NCI-H345 treated with DMSO at 0.1 percent for 48 hours (cell line): Measurements from ENCODE around the gene KRTAP10-4.
"Not testable (repeated sequence)": the region's sequence is repeated elsewhere in the genome, so short reads cannot be mapped to it uniquely, and the experiment has no call there.

Experiments used
- DNase-seq: peaks from one replicate; lab custom pipeline; 2025; ENCODE audit not compliant: unreplicated experiment; lab: John Stamatoyannopoulos, UW

Gene KRTAP10-4, protein sequence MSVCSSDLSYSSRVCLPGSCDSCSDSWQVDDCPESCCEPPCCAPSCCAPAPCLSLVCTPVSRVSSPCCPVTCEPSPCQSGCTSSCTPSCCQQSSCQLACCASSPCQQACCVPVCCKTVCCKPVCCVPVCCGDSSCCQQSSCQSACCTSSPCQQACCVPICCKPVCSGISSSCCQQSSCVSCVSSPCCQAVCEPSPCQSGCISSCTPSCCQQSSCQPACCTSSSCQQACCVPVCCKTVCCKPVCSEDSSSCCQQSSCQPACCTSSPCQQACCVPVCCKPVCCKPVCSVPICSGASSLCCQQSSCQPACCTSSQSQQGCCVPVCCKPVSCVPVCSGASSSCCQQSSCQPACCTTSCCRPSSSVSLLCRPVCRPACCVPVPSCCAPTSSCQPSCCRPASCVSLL

DNA sequence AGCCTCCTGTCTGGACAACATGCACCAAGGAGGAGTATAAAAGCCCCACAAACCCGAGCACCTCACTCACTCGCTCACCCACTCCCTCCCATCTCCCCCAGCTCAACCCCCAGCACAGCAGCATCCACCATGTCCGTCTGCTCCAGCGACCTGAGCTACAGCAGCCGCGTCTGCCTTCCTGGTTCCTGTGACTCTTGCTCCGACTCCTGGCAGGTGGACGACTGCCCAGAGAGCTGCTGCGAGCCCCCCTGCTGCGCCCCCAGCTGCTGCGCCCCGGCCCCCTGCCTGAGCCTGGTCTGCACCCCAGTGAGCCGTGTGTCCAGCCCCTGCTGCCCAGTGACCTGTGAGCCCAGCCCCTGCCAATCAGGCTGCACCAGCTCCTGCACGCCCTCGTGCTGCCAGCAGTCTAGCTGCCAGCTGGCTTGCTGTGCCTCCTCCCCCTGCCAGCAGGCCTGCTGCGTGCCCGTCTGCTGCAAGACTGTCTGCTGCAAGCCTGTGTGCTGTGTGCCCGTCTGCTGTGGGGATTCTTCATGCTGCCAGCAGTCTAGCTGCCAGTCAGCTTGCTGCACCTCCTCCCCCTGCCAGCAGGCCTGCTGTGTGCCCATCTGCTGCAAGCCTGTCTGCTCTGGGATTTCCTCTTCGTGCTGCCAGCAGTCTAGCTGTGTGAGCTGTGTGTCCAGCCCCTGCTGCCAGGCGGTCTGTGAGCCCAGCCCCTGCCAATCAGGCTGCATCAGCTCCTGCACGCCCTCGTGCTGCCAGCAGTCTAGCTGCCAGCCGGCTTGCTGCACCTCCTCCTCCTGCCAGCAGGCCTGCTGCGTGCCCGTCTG lies at the start of gene KRTAP10-4:
TSS of gene KRTAP10-4 (plus strand) at position 100 of the 827 bp plus-strand sequence. CDS start at position 130, 30 bp downstream.
- not testable (repeated sequence) for DNase-seq

DNA sequence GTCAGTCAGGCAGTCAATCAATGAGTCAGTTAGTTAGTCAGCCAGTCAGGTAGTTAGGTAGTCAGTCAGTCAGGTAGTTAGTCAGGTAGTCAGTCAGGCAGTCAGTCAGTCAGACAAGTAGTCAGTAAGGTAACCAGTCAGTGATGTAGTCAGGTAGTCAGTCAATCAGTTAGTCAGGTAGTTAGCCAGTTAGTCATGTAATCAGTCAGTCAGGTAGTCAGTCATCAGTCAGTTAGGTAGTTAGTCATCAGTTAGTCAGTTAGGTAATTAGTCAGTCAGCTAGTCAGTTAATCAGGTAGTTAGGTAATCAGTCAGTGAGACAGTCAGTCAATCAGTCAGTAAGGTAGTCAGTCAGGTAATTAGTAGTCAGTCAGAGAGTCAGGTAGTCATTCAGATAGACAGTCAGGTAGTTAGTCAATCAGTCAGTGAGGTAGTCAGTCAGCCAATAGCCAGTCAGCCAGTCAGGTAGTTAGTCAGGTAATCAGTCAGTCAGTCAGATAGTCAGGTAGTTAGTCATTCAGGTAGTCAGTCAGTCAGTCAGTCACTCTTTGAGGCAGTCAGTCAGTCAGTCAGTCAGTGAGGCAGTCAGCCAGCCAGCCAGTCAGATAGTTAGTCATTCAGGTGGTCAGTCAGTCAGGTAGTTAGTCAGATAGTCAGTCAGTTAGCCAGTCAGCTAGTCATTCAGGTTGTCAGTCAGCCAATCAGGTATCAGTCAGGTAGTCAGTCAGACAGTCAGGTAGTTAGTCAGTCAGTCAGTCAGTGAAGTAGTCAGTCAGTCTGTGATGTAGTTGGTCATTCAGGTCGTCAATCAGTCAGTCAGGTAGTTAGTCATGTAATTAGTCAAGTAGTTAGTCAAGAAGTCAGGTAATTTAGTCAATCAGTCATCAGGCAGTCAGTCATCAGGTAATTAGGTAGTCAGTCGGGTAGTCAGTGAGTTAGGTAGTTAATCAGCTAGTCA lies 48.8 kb upstream of the KRTAP10-4 start:
- DNase-seq = no peak

DNA sequence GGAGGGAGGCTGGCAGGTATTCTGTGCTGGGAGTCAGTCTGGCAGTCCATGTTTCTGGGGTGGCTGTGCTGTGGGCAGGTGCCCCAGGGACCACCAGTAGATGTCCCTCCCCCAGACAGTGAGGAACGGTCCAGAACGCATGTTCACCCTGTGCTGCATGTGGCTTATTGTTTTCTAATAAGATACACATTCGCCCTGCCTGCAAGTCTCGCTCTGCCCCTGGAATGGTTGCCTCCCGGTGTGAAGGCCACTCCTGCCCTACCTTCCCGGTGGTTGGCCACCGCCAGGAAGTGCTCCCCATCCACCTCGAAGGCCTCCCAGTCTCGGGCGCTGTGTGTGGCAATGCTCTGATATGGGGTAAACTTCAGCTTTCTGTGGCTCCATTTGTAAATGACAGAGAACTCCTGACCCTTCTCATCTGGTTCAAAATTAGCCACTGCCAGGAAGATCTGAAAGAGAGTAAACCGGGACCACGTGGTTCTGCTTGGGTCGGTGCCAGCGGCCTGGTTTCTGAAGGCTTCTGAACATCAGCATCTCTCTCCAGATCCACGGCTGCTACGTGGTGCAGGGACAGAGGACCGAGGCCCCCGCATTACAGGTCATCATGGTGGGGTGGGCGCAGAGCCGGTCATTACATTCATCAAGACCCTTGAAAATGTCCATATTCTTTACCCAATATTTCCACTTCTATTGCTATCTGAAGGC lies 48.0 kb upstream of the KRTAP10-4 start:
- no peak for DNase-seq

DNA sequence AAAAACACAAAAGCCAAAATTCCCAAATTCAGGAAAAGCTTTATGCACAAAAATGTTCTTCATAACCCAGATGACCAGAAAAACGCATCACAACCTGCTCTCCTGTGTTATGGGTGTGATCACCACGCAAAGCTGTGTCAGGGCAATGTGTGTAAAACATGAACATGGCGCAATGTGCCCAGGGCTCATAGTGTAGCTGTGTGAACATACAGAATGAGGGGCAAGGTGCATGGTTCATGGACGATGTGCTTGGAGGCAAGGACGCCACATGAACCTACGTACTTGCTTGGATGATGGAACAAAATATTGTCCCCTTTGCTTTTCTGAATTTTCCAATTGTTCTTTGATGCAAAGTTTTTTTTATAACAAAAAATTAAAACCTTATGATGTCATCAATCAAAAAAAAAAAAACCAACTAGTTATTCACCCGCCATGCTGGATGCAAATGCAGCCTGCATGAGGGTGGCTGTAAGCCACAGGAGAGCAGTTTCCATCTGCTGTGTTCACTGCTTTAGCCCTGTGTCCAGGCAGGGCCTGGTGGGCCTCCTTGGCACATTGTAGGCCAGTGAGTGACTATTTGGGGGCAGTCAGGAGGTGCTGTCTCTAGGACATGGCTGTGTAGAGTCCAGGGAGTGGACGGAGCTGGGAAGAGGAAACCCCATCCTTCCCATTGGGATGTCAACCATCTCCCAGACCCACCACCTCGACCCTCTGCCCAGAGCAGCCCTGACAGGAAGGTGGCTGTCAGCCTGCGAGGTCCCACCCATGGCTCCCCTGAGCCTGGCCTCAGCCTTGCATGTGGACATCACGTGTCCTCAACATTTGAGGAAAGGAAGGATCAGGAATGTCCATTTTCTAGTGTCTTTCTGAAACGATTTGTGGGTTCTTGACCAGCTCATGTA lies 47.2 kb upstream of the KRTAP10-4 start:
- no peak for DNase-seq

DNA sequence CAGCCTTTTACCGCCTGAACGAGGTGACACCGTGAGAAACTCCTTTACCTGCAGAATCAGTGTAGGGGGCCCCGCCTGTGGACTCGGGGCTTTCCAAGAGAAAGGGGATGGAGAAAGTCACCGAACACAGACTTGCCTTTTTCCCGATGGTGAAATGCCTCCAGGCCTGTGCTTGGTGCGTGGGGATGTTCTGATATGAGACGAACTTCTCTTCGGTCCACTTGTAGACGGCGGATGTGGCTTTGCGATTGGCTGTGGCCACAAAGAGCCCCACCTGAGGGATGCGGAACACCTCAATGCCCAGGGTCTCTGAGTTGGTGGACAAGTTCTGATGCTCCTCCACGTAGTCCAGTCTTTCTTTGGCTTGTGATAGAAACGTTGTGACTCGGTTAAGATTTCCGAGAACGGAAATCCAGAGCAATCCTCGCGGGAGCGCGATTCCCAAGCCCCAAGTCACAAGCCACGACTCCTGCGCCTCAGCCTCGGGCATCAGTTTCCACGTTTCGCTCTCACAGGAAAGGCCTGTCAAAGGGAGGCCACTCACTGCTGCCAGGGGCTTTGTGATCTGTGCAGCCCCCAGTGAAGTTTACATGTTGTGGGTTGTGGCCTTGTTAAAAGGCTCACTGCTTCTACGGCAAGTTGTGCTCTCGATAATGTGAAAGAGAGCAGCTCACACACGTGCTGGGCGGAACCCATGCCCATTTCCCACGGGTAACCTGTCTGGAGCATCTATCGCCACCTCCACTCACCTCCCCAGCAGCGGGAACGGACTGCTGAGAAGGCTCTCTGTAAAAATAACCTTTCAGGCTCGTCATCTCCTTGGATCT lies 46.2 kb upstream of the KRTAP10-4 start:
- no peak for DNase-seq

DNA sequence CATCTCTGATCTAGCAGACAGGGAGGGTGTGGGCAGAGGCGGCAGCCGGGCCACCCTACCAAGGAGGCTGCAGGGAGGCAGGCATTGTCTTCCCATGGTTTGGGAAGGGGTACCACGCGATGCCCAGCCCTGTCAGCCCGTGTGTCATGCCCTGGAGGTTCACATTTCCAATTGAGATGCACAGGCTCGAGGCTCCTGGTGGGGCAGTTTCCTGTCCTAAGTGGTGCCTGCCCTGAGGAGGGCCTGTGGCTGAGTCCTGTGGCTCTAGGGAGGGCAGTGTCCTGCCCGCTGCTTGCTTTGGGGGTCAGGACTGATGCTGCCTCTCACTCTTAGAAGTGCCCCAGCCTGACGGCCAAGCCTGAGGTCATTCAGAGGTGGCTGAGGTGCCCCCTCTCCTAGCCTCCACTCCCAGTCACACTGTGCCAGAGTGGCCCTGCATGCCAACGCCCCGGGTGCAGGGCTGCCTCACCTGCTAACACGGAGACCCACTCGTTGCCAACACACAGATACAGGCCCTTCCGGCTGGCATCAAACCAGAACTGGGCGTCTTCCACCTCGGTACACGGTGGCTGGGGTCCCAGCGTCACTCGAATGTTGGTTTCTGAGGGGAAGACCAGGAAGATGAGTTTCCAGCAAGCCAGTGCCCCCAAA lies 45.4 kb upstream of the KRTAP10-4 start:
- DNase-seq = no peak

DNA sequence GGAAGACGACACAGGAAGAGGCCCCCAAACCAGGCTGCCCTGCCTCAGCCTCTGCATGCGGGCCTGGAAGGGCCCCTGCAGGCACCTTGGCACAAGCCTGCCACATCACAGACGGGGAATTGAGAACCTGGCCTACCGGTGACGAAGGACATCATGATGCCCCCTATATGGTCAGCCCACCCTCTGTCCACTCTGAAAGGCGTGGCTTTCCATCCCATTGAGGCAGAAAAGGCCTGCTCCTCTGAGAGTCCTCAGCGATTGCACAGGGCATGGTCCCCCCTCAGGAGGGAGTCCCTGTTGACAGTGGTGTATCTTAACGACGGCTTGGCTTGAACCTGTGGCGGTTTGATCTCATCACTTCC lies 44.9 kb upstream of the KRTAP10-4 start:
- no peak for DNase-seq

DNA sequence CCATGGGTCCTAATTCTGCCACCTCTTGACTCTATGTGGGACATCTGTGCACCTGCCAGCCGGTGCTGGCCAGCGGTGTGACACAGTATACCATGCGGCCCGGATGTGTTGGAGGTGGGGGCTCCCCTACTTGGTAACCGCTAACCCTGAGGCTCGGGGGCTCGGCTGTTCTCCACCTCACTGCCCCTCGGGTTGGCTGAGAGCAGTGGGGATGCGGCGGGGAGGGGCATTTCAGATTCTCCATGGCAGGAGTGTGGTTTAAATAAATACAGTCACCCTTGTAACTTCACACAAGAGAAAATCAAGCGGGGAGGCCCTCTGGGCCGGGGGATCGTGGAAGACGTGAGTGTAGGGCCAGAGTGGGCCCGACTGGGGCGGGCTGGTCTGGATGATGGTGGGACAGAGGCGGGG lies 44.5 kb upstream of the KRTAP10-4 start:
- no peak for DNase-seq

DNA sequence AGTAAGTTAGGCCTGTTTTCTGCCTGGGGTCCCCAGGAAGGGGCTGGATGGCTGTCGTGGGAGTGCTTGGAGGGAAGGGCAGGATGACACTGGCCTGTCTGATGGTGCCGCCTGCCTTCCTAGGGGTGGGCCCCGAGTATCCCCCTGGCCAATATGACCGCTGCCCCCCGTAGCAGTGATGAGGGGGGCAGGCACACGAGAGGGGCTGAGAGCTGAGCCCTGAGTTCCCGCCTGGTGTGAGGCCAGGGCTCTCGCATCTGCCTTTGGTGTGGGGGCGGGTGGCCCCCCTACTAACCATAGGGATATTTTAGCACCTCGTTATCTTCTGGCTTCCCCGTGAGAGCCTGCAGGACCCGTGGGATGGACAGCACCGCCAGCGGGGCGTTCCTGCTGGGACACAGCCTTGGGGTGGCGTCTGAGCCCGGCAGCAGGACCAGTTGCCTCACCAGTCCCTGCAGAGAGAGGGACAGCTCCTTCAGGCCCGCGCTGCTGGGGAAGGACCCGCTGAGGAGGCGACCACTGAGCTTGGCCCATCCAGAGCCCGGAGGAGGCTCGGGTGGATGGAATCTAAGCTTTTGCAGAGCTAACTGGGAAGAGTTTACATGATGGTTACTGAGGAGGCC lies 43.9 kb upstream of the KRTAP10-4 start:
- DNase-seq = no peak

DNA sequence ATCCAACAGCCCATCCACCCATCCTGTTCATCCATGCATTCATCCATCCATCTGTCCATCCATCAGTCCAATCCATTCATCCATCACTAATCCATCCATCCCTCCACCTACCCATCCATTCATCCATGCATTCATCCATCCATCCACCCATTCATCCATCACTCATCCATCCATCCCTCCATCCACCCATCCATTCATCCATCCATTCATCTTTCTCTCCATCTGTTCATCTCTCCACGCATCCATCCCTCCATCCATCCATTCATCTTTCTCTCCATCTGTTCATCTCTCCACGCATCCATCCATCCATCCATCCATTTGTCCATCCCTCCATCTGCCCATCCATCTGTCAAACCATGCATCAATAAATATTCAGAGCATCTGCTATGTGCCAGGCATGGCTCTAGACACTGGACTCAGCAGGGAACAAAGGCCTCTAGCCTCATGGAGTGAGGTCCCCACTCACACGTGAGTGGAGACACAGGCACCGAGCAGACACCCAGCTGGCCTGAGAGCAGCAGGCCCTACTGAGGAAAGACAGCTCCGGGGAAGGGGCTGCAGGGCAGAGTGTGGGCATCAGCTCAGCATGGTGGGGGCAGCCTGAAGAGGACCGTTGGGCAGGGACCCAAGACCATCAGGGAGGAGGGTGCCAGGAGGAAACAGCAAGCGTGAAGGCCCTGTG lies 43.2 kb upstream of the KRTAP10-4 start:
- no peak for DNase-seq

DNA sequence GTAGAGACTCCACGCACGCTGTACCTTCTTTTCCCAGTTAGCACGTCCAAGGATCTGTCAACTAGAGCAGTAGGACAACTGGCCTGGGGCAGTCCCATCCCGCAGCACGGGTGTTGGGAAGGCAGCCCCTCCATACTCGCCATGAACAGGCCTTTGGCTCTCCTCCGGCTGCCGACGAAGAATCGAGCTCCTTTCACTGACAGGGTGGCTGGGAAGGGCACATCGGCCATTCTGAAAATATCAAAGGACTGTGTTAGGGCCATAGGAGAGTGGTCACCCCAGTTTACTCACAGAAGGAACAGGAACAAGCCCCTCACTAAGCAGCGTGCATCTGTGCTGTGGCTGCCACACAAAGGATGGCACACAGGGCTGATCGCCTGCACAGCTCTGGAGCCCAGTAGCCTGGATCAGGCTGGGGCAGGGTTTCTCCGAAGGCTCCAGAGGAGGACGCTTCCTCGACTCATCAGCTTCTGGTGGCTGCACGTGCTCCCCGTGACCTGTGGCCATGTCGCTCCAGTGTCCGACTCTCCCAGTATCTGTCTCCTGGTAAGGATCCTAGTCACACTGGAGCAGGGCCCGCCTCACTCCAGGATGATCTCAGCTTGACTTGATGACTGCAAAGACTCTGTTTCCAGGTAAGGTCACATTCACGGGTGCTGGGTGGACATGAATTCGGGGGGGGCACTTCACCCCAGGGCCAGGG lies 42.5 kb upstream of the KRTAP10-4 start:
- no peak for DNase-seq

DNA sequence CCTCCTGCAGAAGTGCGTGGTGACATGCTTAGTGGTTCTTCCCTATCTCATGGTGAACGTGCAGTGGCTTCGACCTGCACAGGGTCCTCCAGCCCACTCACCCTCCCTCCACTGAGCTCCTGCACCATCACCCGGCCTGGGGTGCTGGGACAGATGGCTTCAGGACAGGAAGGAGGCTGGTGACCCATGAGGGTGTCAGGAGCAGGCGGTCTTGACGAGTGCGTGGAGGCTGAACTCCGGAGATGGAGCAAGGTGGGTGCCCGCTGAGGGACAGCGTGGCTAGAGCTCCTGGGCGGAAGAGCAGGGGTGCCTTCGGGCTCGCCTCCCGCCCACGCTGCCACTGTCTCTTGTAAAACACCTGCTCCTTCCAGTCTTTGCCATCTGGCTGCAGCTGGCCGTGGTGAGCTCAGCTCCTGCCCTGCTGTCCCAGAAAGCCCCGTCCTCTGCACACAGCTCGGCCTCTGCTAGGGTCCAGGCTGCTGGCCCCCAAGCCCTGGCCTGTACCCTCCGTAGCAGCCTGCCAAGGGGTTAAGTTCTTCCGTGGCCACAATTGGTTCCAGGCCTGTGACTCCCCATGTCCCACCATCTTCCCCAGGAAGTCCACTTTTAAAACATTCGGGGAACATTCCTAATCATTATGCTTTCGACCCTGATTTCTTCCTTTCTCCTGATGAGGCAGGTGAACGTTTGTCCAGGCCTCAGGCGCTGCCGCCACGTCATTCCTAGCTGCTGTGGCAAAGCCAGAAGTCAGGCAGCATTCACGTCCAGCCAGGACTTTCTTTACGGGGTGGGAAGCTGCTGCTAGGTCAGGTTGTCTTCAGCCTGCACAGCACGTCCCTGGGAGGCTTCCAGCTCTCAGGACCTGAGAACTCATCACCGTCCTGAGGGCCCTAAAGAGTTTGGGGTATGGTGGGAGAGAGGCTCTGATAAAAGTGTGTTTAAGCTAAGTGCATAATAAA lies 41.6 kb upstream of the KRTAP10-4 start:
- no peak for DNase-seq

DNA sequence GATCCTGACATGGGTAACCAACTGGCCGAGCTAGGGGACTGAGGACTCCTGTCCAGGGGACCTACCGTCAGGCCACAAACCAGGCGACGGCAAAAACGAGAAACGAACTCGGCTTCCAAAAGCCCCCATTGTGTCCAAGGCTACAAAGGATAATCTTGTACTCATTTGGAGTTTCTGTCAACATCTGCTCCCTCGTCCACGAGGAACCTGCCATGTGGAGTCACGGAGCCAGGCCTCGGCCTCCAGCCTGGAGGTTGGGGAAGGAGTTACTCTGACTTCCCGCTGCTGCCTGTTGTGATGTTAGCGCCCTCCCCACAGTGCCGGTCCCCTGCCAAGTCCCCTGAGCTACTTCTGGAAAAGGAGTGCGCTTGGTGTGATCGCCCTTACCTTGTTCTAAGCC lies 40.8 kb upstream of the KRTAP10-4 start:
- DNase-seq = no peak

DNA sequence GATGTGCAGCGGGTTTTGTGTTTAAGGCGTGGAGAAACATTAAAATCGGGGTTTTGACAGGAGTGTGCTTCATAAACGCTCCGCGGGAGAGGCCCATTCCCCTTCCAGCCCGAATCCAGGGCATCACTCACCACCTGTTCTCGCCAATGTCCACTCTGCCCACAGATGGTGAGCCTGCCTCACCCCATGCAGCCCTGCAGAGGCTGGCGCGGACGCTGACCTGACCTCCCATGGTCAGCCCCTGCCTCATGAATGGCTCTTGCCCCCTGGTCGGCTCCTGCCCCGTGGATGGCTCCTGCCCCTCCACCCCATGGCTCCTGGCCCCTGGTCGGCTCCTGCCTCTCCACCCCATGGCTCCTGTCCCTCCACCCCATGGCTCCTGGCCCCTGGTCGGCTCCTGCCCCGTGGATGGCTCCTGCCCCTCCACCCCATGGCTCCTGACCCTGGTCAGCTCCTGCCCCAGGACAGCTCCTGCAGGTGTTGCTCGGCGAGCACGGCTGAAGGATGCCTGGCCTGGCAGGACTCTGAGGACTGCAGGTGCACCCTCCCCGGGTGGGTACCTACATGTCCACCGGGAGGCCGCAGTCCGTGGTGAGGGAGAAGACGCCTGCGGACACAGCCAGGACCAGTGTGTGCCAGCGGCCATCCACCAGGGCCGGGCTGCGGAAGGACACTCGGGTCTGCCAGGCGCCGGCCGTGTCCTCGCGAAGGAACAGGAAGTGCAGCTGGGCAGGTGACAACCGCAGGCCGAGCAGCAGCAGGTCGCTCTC lies 40.2 kb upstream of the KRTAP10-4 start:
- DNase-seq = no peak
